ENCODE results near the gene SLC28A1. TPM values are rescaled to one million over a fixed set of nuclear protein-coding genes. Genes with fewer than 3 reads are reported as not detected.
"Not testable (repeated sequence)": the region's sequence is repeated elsewhere in the genome, so short reads cannot be mapped to it uniquely, and the experiment has no call there.

SLC28A1 gene
- total RNA-seq, 1 experiment from 2014 or later, result 1.1 TPM

GRCh38 chr15:84922530-84922929 lies 38.1 kb downstream of the SLC28A1 start:
- no peak overlapping the region for H3K4me2 ChIP-seq (ENCODE audit: low read length)
- POLR2A ChIA-PET (ENCODE audit: unreplicated experiment), result no interaction called here
- H2AFZ ChIP-seq (ENCODE audit: low read length), result no peak overlapping the region
- H3K9me3 ChIP-seq (ENCODE audit: low read length), result no peaks in the 10 kb centered on the region
- H3K27me3 ChIP-seq (ENCODE audit: low read length), result no peaks in the 10 kb centered on the region
- no TSS peak for BruUV-seq (replicated peaks)
- ATAC-seq (no peak), DNase-seq (no peak)
- TF ChIP-seq EZH2phosphoT487 (IDR thresholded peaks at IDR 0.05; ENCODE audit: borderline replicate concordance, low read length) (no peak), CTCF (conservative IDR thresholded peaks at IDR 0.05; ENCODE audit: low read depth, low read length) (no peak), EZH2 (IDR thresholded peaks at IDR 0.05; ENCODE audit: low read length, unreplicated experiment) (no peak)
- CTCF ChIA-PET, result no interaction called here
- H3F3A ChIP-seq (ENCODE audit: low read length, unreplicated experiment), result no peaks in the 10 kb centered on the region
- no peaks in the 10 kb centered on the region for H3K36me3 ChIP-seq (ENCODE audit: low read depth, low read length)
- no peak overlapping the region for H3K9ac ChIP-seq (ENCODE audit: low read length)
- no peak overlapping the region for H3K27ac ChIP-seq (ENCODE audit: low read length)
- H3K79me2 ChIP-seq (ENCODE audit: low read length), result no peaks in the 10 kb centered on the region
- H3K4me1 ChIP-seq (ENCODE audit: insufficient read depth, low read length), result peaks cover 20% of the 10 kb centered on the region
- H3K9me2 ChIP-seq (replicated peaks; ENCODE audit: low read length), result no peaks in the 10 kb centered on the region
- intact Hi-C loops (cut with micrococcal nuclease), result no loop called here
- no peak overlapping the region for H3K4me3 ChIP-seq (ENCODE audit: low read length)
- no peaks in the 10 kb centered on the region for H4K20me1 ChIP-seq (ENCODE audit: low read length)

GRCh38 chr15:84924077-84924731 lies 39.7 kb downstream of the SLC28A1 start:
- Histone ChIP-seq H3K79me2 (ENCODE audit: low read length) (no peaks in the 10 kb centered on the region), H3K9ac (ENCODE audit: low read length) (no peak overlapping the region), H3K36me3 (ENCODE audit: low read depth, low read length) (no peaks in the 10 kb centered on the region), H3K9me2 (replicated peaks; ENCODE audit: low read length) (no peaks in the 10 kb centered on the region), H3K27me3 (ENCODE audit: low read length) (no peaks in the 10 kb centered on the region), H3K27ac (ENCODE audit: low read length) (no peak overlapping the region), H2AFZ (ENCODE audit: low read length) (no peak overlapping the region), H3K9me3 (ENCODE audit: low read length) (no peaks in the 10 kb centered on the region), H3K4me2 (ENCODE audit: low read length) (no peak overlapping the region), H4K20me1 (ENCODE audit: low read length) (no peaks in the 10 kb centered on the region), H3F3A (ENCODE audit: low read length, unreplicated experiment) (no peaks in the 10 kb centered on the region), H3K4me1 (ENCODE audit: insufficient read depth, low read length) (peaks cover 32% of the 10 kb centered on the region), H3K4me3 (ENCODE audit: low read length) (no peak overlapping the region)
- no peak for DNase-seq
- BruUV-seq (replicated peaks), result no TSS peak
- TF ChIP-seq EZH2phosphoT487 (IDR thresholded peaks at IDR 0.05; ENCODE audit: borderline replicate concordance, low read length), result no peak
- no peak for TF ChIP-seq CTCF (conservative IDR thresholded peaks at IDR 0.05; ENCODE audit: low read depth, low read length)
- no peak for TF ChIP-seq EZH2 (IDR thresholded peaks at IDR 0.05; ENCODE audit: low read length, unreplicated experiment)
- POLR2A ChIA-PET (ENCODE audit: unreplicated experiment), result no interaction called here
- CTCF ChIA-PET, result no interaction called here
- ATAC-seq, result no peak
- intact Hi-C loops (cut with micrococcal nuclease), result no loop called here

GRCh38 chr15:84924821-84925569 lies 40.5 kb downstream of the SLC28A1 start:
- BruUV-seq (replicated peaks); H2AFZ ChIP-seq (ENCODE audit: low read length); DNase-seq; H3K9me2 ChIP-seq (replicated peaks; ENCODE audit: low read length); H3F3A ChIP-seq (ENCODE audit: low read length, unreplicated experiment); H3K79me2 ChIP-seq (ENCODE audit: low read length); H3K4me2 ChIP-seq (ENCODE audit: low read length); H3K9me3 ChIP-seq (ENCODE audit: low read length); H3K27me3 ChIP-seq (ENCODE audit: low read length); H3K27ac ChIP-seq (ENCODE audit: low read length); ATAC-seq; CTCF ChIA-PET; POLR2A ChIA-PET (ENCODE audit: unreplicated experiment); H3K4me3 ChIP-seq (ENCODE audit: low read length); H4K20me1 ChIP-seq (ENCODE audit: low read length); H3K9ac ChIP-seq (ENCODE audit: low read length); H3K36me3 ChIP-seq (ENCODE audit: low read depth, low read length): not testable (repeated sequence)
- peaks cover 39% of the 10 kb centered on the region for H3K4me1 ChIP-seq (ENCODE audit: insufficient read depth, low read length)
- intact Hi-C loops (cut with micrococcal nuclease), result loop anchor here (5.0 kb wide), 1 partner anchor 338 kb away; no protein-coding TSS in a partner anchor
